GM06990 (cell line): ENCODE results near the gene CFAP92.

Experiments
- DNase-seq: peaks from one replicate; pipeline ENCODE4 v3.0.0-alpha.2; 2011; ENCODE audit not compliant: insufficient read length; ENCODE audit errors: extremely low read depth
- H3K27me3 ChIP-seq: replicated peaks from 2 replicates; pipeline ENCODE4 v1.6.0; 2011; ENCODE audit warnings: low read length; ENCODE audit not compliant: control insufficient read depth, insufficient read depth
- H3K36me3 ChIP-seq: 2 replicates; pipeline ENCODE4 v1.5.1; 2011; ENCODE audit warnings: low read length; ENCODE audit not compliant: control insufficient read depth, insufficient read depth
- H3K4me3 ChIP-seq: replicated peaks from 2 replicates; pipeline ENCODE4 v1.5.1; 2011; ENCODE audit warnings: low read depth, mild to moderate bottlenecking, control low read depth, low read length
- CTCF ChIP-seq: IDR thresholded peaks from 2 replicates; pipeline ENCODE4 v1.5.1; 2011; ENCODE audit warnings: low read length, control low read depth, mild to moderate bottlenecking, inconsistent platforms; ENCODE audit not compliant: insufficient read depth, poor library complexity, severe bottlenecking

CFAP92 gene

GRCh38 chr3:128923576-128923975 is 70.3 kb downstream of the CFAP92 start:
- TF ChIP-seq CTCF = no peak
- no peaks in the 10 kb centered on the region; the same call in 1 of the 2 replicates for H3K27me3 ChIP-seq
- H3K36me3 ChIP-seq = no peaks in the 10 kb centered on the region
- no peak overlapping the region for H3K4me3 ChIP-seq
- no peak for DNase-seq

- Histone ChIP-seq H3K36me3 (no peaks in the 10 kb centered on the region), H3K27me3 (no peaks in the 10 kb centered on the region; the same call in 1 of the 2 replicates), H3K4me3 (no peak overlapping the region)
- no peak for DNase-seq
- no peak for TF ChIP-seq CTCF
Measured at GRCh38 chr3:128922804-128923459, 70.9 kb downstream of the CFAP92 start.

- no peak for TF ChIP-seq CTCF
- H3K4me3 ChIP-seq = no peak overlapping the region
- H3K36me3 ChIP-seq = peaks cover 14% of the 10 kb centered on the region
- no peak for DNase-seq
- H3K27me3 ChIP-seq = no peaks in the 10 kb centered on the region
Measured at GRCh38 chr3:128919988-128920387, 73.9 kb downstream of the CFAP92 start.

GRCh38 chr3:128917291-128917690 is 76.6 kb downstream of the CFAP92 start:
- Histone ChIP-seq H3K27me3 (no peaks in the 10 kb centered on the region), H3K36me3 (peaks cover 26% of the 10 kb centered on the region), H3K4me3 (no peak overlapping the region)
- no peak for DNase-seq
- TF ChIP-seq CTCF = no peak

- Histone ChIP-seq H3K4me3 (no peak overlapping the region), H3K36me3 (peaks cover 38% of the 10 kb centered on the region)
- no peak for DNase-seq
Measured at GRCh38 chr3:128914966-128915645, 78.8 kb downstream of the CFAP92 start.

More at GRCh38 chr3:128914966-128915645, 78.8 kb downstream of the CFAP92 start:
- no peaks in the 10 kb centered on the region for H3K27me3 ChIP-seq
- no peak for TF ChIP-seq CTCF
